ENCODE measurements around the gene CES4A. TPM values are rescaled to one million over a fixed set of nuclear protein-coding genes. Genes with fewer than 3 reads are reported as not detected.

CES4A gene
- total RNA-seq, 2 donors from 2014 or later: 7.8 to 20.6 TPM

DNA sequence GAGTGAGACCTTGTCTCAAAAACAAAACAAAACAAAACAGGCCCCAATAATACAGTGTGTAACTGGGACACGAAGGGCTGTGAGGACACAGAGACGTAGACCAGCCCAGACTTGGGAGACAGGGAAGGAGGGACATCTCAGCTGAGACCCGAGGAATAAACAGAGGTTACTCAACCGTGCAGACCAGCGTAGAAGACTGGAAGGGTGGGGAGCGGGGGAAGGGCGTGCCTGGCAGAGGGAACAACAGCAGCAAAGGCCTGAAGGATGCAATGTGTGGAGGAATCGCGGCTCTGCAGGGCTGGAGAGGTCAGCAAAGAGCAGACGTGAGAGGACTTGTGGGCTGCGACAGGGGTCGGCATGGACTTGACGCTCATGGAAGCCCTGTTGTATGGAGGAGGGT lies 11.6 kb upstream of the CES4A start:
- DNase-seq (ENCODE audit: low spot score): no peak
- TF ChIP-seq, protein P1, sequence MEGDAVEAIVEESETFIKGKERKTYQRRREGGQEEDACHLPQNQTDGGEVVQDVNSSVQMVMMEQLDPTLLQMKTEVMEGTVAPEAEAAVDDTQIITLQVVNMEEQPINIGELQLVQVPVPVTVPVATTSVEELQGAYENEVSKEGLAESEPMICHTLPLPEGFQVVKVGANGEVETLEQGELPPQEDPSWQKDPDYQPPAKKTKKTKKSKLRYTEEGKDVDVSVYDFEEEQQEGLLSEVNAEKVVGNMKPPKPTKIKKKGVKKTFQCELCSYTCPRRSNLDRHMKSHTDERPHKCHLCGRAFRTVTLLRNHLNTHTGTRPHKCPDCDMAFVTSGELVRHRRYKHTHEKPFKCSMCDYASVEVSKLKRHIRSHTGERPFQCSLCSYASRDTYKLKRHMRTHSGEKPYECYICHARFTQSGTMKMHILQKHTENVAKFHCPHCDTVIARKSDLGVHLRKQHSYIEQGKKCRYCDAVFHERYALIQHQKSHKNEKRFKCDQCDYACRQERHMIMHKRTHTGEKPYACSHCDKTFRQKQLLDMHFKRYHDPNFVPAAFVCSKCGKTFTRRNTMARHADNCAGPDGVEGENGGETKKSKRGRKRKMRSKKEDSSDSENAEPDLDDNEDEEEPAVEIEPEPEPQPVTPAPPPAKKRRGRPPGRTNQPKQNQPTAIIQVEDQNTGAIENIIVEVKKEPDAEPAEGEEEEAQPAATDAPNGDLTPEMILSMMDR (IDR thresholded peaks at IDR 0.05): no peak
- Histone ChIP-seq H3K27ac (no peak overlapping the region), H3K4me1 (no peaks in the 10 kb centered on the region), H3K9me3 (no peaks in the 10 kb centered on the region), H3K36me3 (no peaks in the 10 kb centered on the region), H3K4me3 (no peak overlapping the region), H3K27me3 (no peaks in the 10 kb centered on the region)

- no peaks in the 10 kb centered on the region for H3K4me1 ChIP-seq
- no peak overlapping the region for H3K27ac ChIP-seq
- DNase-seq (ENCODE audit: low spot score): peak; percentile 93
- TF ChIP-seq, protein P1 (IDR thresholded peaks at IDR 0.05): peak; percentile 87 to 97
- no peaks in the 10 kb centered on the region for H3K36me3 ChIP-seq
- H3K4me3 ChIP-seq: no peak overlapping the region
- H3K27me3 ChIP-seq: no peaks in the 10 kb centered on the region
- no peaks in the 10 kb centered on the region for H3K9me3 ChIP-seq
Measured at GRCh38 chr16:66977341-66978113, 10.9 kb upstream of the CES4A start.

- H3K27me3 ChIP-seq: no peaks in the 10 kb centered on the region
- TF ChIP-seq, protein P1 (IDR thresholded peaks at IDR 0.05): no peak
- DNase-seq (ENCODE audit: low spot score): peak; percentile 64
- no peaks in the 10 kb centered on the region for H3K36me3 ChIP-seq
- H3K9me3 ChIP-seq: no peaks in the 10 kb centered on the region
- no peaks in the 10 kb centered on the region for H3K4me1 ChIP-seq
- H3K27ac ChIP-seq: no peak overlapping the region
- no peak overlapping the region for H3K4me3 ChIP-seq
Measured at GRCh38 chr16:66979011-66979717, 9.2 kb upstream of the CES4A start.

DNA sequence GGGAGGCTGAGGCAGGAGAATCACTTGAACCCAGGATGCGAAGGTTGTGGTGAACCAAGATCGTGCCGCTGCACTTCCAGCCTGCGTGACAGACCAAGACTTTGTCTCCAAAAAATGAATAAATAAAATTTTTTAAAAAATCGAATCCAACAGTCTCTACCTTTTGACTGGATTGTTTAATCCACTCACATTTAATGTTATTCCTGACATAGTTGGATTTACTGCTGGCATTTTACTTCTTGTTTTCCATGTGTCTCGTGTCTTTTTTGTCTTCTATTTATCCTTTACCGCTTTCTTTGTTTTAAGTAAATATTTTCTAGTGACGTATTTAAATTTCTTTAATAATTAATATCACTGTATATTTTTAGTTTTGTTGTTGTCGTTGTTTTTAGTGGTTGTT lies 5.4 kb upstream of the CES4A start:
- H3K9me3 ChIP-seq: no peaks in the 10 kb centered on the region
- H3K36me3 ChIP-seq: no peaks in the 10 kb centered on the region
- no peak for DNase-seq (ENCODE audit: low spot score)
- H3K27ac ChIP-seq: no peak overlapping the region
- TF ChIP-seq, protein P1 (IDR thresholded peaks at IDR 0.05): no peak
- no peaks in the 10 kb centered on the region for H3K27me3 ChIP-seq
- no peak overlapping the region for H3K4me3 ChIP-seq
- H3K4me1 ChIP-seq: no peaks in the 10 kb centered on the region

DNA sequence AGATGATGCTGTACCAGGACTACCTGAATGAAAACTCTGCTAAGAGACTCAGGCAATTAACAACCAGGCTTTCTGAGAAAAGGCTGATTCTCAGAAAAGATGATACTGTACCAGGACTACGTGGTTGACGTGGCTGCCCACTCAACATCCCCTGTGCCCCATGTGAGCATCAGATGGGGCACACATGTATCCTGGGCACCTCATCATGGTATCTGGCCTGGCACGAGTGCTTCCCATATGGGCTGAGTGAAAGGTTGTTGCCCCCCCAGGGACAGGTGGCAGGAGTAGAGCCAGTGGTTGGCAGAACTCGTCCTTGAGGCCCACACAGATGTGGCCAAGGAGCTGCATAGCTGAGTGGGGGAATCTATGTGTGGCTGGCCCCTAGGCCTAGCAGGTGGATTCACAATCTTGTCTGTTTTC lies 3.5 kb upstream of the CES4A start:
- TF ChIP-seq, protein P1 (IDR thresholded peaks at IDR 0.05): no peak

More for the DNA sequence above, 3.5 kb upstream of the CES4A start:
- Histone ChIP-seq H3K9me3 (no peaks in the 10 kb centered on the region), H3K27me3 (no peaks in the 10 kb centered on the region), H3K36me3 (no peaks in the 10 kb centered on the region), H3K4me1 (no peaks in the 10 kb centered on the region), H3K4me3 (no peak overlapping the region), H3K27ac (no peak overlapping the region)
- no peak for DNase-seq (ENCODE audit: low spot score)
